Naive thymus-derived CD4-positive, alpha-beta T cell (primary cell): Measurements from ENCODE around the gene ARMC9. TPM values are rescaled to one million over a fixed set of nuclear protein-coding genes. Genes with fewer than 3 reads are reported as not detected.

Experiments used
- ATAC-seq: fragments of 150-1000 bp; cut with Tn5 transposase; 2 replicates; pipeline ENCODE4 v1.10.0; 2021; ENCODE audit warnings: mild to moderate bottlenecking, moderate library complexity
- CTCF ChIA-PET: fragments of 350-600 bp; sonication (Branson Sonifier 250); formaldehyde crosslinking; loops from one replicate; lab custom pipeline; 2021; ENCODE audit warnings: antibody characterized with exemption; lab: Charles Lee
- POLR2A ChIA-PET: fragments of 350-600 bp; sonication (Branson Sonifier 250); formaldehyde crosslinking; loops from one replicate; lab custom pipeline; 2021; ENCODE audit warnings: antibody characterized with exemption, inconsistent platforms; lab: Charles Lee
- DNase-seq, 9 donors: peaks; one replicate each; pipeline versions ENCODE4 v3.0.0 to v3.0.0-alpha.2; 2020 to 2022; ENCODE audit warnings: mixed read lengths in 1 of 9
- H3K27ac ChIP-seq: one replicate; pipeline ENCODE4 v1.7.0; 2013; ENCODE audit warnings: mild to moderate bottlenecking, low read depth, low read length, moderate library complexity
- H3K27me3 ChIP-seq, 2 donors: one replicate each; pipeline ENCODE4 v1.7.0; 2013; ENCODE audit warnings: low read length in 2 of 2, mild to moderate bottlenecking in 2 of 2, moderate library complexity in 2 of 2; ENCODE audit not compliant: control insufficient read depth in 2 of 2, insufficient read depth in 2 of 2
- H3K36me3 ChIP-seq, 3 experiments: 1 replicate in 2 of 3; 2 replicates in 1 of 3; pipeline ENCODE4 v1.7.0; 2013; ENCODE audit warnings: low read length in 3 of 3, mild to moderate bottlenecking in 3 of 3, moderate library complexity in 1 of 3; ENCODE audit not compliant: insufficient read depth in 3 of 3, control insufficient read depth in 2 of 3
- H3K4me1 ChIP-seq, 2 donors: one replicate each; pipeline ENCODE4 v1.7.0; 2013; ENCODE audit warnings: low read length in 2 of 2, mild to moderate bottlenecking in 2 of 2, moderate library complexity in 1 of 2; ENCODE audit not compliant: control insufficient read depth in 2 of 2, insufficient read depth in 2 of 2
- H3K4me3 ChIP-seq: 2 replicates; pipeline ENCODE4 v1.7.0; 2013; ENCODE audit warnings: mild to moderate bottlenecking, low read length
- H3K9me3 ChIP-seq, 3 experiments: 1 replicate in 2 of 3; 2 replicates in 1 of 3; pipeline ENCODE4 v1.7.0; 2013; ENCODE audit warnings: low read length in 3 of 3; ENCODE audit not compliant: control insufficient read depth in 2 of 3
- H3K27ac Mint-ChIP-seq, 9 donors: one replicate each; pipeline ENCODE4 v1.8.0; 2020 to 2022; ENCODE audit warnings: mixed read lengths in 9 of 9, mild to moderate bottlenecking in 8 of 9, moderate library complexity in 5 of 9, inconsistent platforms in 2 of 9
- H3K27me3 Mint-ChIP-seq, 5 donors: one replicate each; pipeline ENCODE4 v1.8.0; 2021 to 2022; ENCODE audit warnings: mixed read lengths in 5 of 5, mild to moderate bottlenecking in 1 of 5
- H3K36me3 Mint-ChIP-seq, 5 donors: one replicate each; pipeline ENCODE4 v1.8.0; 2020 to 2022; ENCODE audit warnings: mixed read lengths in 5 of 5, mild to moderate bottlenecking in 3 of 5, inconsistent platforms in 1 of 5
- H3K4me1 Mint-ChIP-seq, 7 donors: one replicate each; pipeline ENCODE4 v1.8.0; 2020 to 2022; ENCODE audit warnings: mixed read lengths in 7 of 7, mild to moderate bottlenecking in 3 of 7, inconsistent platforms in 1 of 7
- H3K4me3 Mint-ChIP-seq, 10 donors: one replicate each; pipeline ENCODE4 v1.8.0; 2020 to 2022; ENCODE audit warnings: mild to moderate bottlenecking in 10 of 10, mixed read lengths in 10 of 10, moderate library complexity in 6 of 10, inconsistent platforms in 2 of 10
- H3K9me3 Mint-ChIP-seq, 11 donors: one replicate each; pipeline ENCODE4 v1.8.0; 2020 to 2022; ENCODE audit warnings: mixed read lengths in 11 of 11, mild to moderate bottlenecking in 4 of 11, inconsistent platforms in 1 of 11, moderate library complexity in 1 of 11
- intact Hi-C, 2 donors: fragments of 100-400 bp; cut with micrococcal nuclease; formaldehyde crosslinking; loops; one replicate each; pipeline ENCODE4 v1.15.1; 2023
- polyA plus RNA-seq, 2 donors: library from polyadenylated mRNA; unstranded; fragments of 300-500 nt; fragmentation: Illumina TruSeq; gene quantifications; one replicate each; pipeline ENCODE4 v1.2.3, GENCODE V29; 2021
- total RNA-seq, 6 experiments: library from RNA in 5 of 6; stranded (reverse) in 5 of 6; gene quantifications; 1 replicate in 5 of 6; 2 replicates in 1 of 6; pipeline ENCODE4 v1.2.3 and lab custom pipeline; 2021 to 2026

ARMC9 gene
- total and polyA plus RNA-seq, 7 experiments from 2014 or later, result 0.45 to 2.0 (median 0.85) TPM

GRCh38 chr2:231287696-231288095, 89.3 kb downstream of the ARMC9 start:
- ATAC-seq (no peak), DNase-seq (no peak)
- no peaks in the 10 kb centered on the region for H3K36me3 ChIP-seq
- CTCF ChIA-PET, result no interaction called here
- peaks cover 0 to 2% (median 0%) of the 10 kb centered on the region in 7 donors for H3K4me1 Mint-ChIP-seq
- no peaks in the 10 kb centered on the region for H3K36me3 Mint-ChIP-seq
- peaks cover 0 to 5% (median 0%) of the 10 kb centered on the region in 5 donors for H3K27me3 Mint-ChIP-seq
- H3K27ac ChIP-seq, result no peak overlapping the region
- no peaks in the 10 kb centered on the region for H3K27me3 ChIP-seq
- H3K27ac Mint-ChIP-seq, result no peak overlapping the region
- POLR2A ChIA-PET, result no interaction called here
- H3K4me1 ChIP-seq, result no peaks in the 10 kb centered on the region
- H3K9me3 ChIP-seq, result no peaks in the 10 kb centered on the region
- intact Hi-C loops, result no loop called here
- no peak overlapping the region for H3K4me3 ChIP-seq
- no peak overlapping the region for H3K4me3 Mint-ChIP-seq
- H3K9me3 Mint-ChIP-seq, result no peaks in the 10 kb centered on the region

GRCh38 chr2:231288590-231288989, 90.2 kb downstream of the ARMC9 start:
- H3K9me3 Mint-ChIP-seq, result no peaks in the 10 kb centered on the region
- H3K27ac Mint-ChIP-seq, result no peak overlapping the region
- H3K4me3 Mint-ChIP-seq, result no peak overlapping the region
- intact Hi-C loops, result no loop called here
- DNase-seq (no peak), ATAC-seq (no peak)
- H3K27ac ChIP-seq, result no peak overlapping the region
- no peaks in the 10 kb centered on the region for H3K27me3 Mint-ChIP-seq
- H3K4me1 Mint-ChIP-seq, result peaks cover 0 to 2% (median 0%) of the 10 kb centered on the region in 7 donors
- no peaks in the 10 kb centered on the region for H3K36me3 Mint-ChIP-seq
- ChIA-PET POLR2A (no interaction called here), CTCF (no interaction called here)
- H3K4me1 ChIP-seq, result no peaks in the 10 kb centered on the region
- no peaks in the 10 kb centered on the region for H3K9me3 ChIP-seq
- no peaks in the 10 kb centered on the region for H3K27me3 ChIP-seq
- H3K4me3 ChIP-seq, result no peak overlapping the region
- no peaks in the 10 kb centered on the region for H3K36me3 ChIP-seq

DNA sequence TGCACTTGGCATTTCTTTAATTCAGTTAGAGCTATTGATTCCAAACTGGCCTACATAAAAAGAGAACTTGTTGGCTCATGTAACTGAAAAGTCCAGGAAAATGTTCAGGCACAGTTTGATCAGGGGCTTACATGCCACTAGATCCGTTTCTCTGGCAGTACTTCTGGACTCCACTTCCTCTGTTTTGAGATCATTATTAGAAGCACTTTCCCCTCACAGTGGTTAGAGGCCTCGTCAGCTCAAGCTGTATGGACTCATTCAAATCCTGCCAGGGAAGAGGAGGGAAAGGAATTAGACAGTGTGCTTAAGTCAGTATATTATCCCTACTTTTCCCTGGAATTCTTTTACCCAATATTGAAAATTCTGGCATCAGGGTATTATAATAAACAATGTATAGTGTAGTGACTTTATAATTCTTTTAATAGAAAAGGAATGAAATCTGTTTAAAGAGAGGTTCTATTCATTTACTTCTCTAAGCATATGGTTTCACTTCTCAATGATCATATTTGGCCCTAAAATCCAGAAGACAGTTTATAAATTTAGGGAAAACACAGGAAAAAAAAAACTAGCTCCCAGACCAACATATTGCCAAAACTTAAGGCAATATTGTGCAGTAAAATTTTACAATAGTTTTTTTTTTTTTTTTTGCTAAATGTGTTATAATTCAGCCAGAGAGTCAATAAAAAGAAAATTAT, 92.0 kb downstream of the ARMC9 start:
- Histone ChIP-seq H3K4me3 (no peak overlapping the region), H3K4me1 (no peaks in the 10 kb centered on the region), H3K36me3 (no peaks in the 10 kb centered on the region), H3K27ac (no peak overlapping the region), H3K27me3 (no peaks in the 10 kb centered on the region), H3K9me3 (no peaks in the 10 kb centered on the region)
- intact Hi-C loops, result no loop called here
- Mint-ChIP-seq H3K36me3 (no peaks in the 10 kb centered on the region), H3K4me3 (no peak overlapping the region), H3K9me3 (no peaks in the 10 kb centered on the region), H3K4me1 (peaks cover 0 to 5% (median 0%) of the 10 kb centered on the region in 7 donors), H3K27ac (no peak overlapping the region), H3K27me3 (peaks cover 0 to 3% (median 0%) of the 10 kb centered on the region in 5 donors)
- DNase-seq, result no peak
- POLR2A ChIA-PET, result no interaction called here
- CTCF ChIA-PET, result no interaction called here
- no peak for ATAC-seq

DNA sequence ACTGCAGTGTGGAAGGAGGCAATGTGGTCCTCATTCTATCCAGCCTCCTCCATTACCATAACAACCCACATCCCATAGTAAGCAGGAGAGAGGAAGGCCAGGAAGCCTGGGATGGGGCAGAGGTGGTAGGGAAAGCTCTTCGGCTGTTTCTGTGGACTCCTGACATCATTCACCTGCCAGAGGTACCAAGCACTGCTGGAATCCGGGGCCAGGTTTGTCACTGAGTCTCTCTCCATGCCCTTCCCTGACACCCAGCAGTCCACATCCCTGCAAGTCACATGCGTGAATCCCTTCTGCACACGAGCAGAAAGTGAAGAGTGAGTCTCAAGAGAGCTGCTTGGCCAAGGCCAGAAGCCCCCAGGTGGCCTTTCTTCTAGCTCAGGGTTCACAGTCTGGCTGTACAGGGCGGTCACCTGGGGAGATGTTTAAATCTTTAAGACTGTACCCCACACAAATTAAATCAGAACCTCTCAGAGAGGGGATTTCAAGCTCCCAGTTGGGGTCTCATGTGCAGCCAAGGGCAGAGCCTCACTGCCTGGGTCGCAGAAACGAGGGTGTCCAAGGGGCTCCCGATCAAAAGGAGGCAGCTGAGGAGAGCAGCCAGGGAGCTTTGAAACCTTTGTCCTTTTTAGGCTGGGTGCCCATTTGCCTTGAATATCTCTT, 94.2 kb downstream of the ARMC9 start:
- Histone ChIP-seq H3K27me3 (no peaks in the 10 kb centered on the region), H3K4me3 (no peak overlapping the region), H3K9me3 (no peaks in the 10 kb centered on the region), H3K36me3 (no peaks in the 10 kb centered on the region), H3K27ac (no peak overlapping the region), H3K4me1 (no peaks in the 10 kb centered on the region)
- CTCF ChIA-PET, result no interaction called here
- no peaks in the 10 kb centered on the region for H3K36me3 Mint-ChIP-seq
- H3K4me1 Mint-ChIP-seq, result peaks cover 0 to 5% (median 0%) of the 10 kb centered on the region in 7 donors
- ATAC-seq (no peak), DNase-seq (no peak)
- H3K4me3 Mint-ChIP-seq, result no peak overlapping the region
- peaks cover 0 to 5% (median 0%) of the 10 kb centered on the region in 5 donors for H3K27me3 Mint-ChIP-seq
- POLR2A ChIA-PET, result no interaction called here
- H3K27ac Mint-ChIP-seq, result peak overlapping the region in 1 of 9 donors; percentile 15
- no peaks in the 10 kb centered on the region for H3K9me3 Mint-ChIP-seq
- intact Hi-C loops, result no loop called here

DNA sequence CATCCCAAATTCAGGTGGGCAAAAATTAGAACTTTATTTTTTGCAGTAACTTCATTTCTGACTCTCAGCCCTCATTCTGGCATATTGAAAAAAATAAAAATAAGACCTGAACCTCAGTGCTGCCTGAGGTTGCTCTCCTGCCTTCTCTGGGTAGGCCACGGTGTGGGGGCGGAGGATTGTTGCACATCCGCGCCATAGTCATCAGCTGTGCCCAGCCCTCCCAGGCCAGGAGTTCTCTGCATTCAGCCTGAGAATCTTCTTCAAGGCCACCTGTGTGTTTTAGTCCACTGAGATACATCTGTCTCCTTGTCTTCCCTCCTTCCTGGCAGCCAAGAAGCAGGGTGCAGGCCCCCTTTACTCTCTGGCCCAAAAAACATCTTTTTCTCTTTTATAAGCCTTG, 94.7 kb downstream of the ARMC9 start:
- Mint-ChIP-seq H3K27me3 (peaks cover 0 to 8% (median 0%) of the 10 kb centered on the region in 5 donors), H3K9me3 (no peaks in the 10 kb centered on the region), H3K27ac (no peak overlapping the region), H3K4me3 (no peak overlapping the region), H3K36me3 (no peaks in the 10 kb centered on the region), H3K4me1 (peaks cover 0 to 5% (median 0%) of the 10 kb centered on the region in 7 donors)
- ChIA-PET CTCF (no interaction called here), POLR2A (no interaction called here)
- no peak for DNase-seq
- Histone ChIP-seq H3K36me3 (no peaks in the 10 kb centered on the region), H3K4me1 (no peaks in the 10 kb centered on the region), H3K4me3 (no peak overlapping the region), H3K9me3 (no peaks in the 10 kb centered on the region), H3K27me3 (no peaks in the 10 kb centered on the region), H3K27ac (no peak overlapping the region)
- ATAC-seq, result no peak
- intact Hi-C loops, result no loop called here

DNA sequence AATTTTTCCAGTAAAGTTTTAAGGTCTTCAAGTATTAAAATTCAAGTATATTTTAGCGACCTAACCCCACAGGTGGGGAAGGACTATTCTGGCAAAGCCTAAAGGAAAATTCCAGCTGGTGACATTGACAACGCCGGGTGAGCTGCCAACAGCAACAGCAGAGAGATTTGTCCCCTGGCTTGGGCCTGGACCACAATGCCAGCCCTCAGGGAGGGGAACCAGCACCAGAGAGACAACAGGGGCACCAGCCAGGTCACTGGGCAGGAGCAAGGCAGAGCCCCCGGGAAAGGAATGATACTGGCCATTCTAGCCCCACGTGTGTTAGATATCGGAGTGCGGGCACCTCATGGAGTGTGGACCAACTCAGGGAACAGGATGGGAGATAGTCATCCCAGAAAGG, 95.7 kb downstream of the ARMC9 start:
- ATAC-seq (no peak), DNase-seq (no peak)
- ChIA-PET CTCF (no interaction called here), POLR2A (no interaction called here)
- peaks cover 0 to 8% (median 0%) of the 10 kb centered on the region in 5 donors for H3K27me3 Mint-ChIP-seq
- H3K27me3 ChIP-seq, result no peaks in the 10 kb centered on the region
- intact Hi-C loops, result no loop called here
- H3K27ac Mint-ChIP-seq, result peak overlapping the region in 1 of 9 donors; percentile 5
- no peaks in the 10 kb centered on the region for H3K36me3 Mint-ChIP-seq
- H3K4me3 ChIP-seq, result no peak overlapping the region
- H3K36me3 ChIP-seq, result no peaks in the 10 kb centered on the region
- no peaks in the 10 kb centered on the region for H3K9me3 ChIP-seq
- no peak overlapping the region for H3K27ac ChIP-seq
- H3K4me1 ChIP-seq, result no peaks in the 10 kb centered on the region
- no peak overlapping the region for H3K4me3 Mint-ChIP-seq
- H3K4me1 Mint-ChIP-seq, result peaks cover 0 to 5% (median 0%) of the 10 kb centered on the region in 7 donors
- H3K9me3 Mint-ChIP-seq, result no peaks in the 10 kb centered on the region
